ENCODE measurements around the gene MLLT3.

GRCh38 chr9:20436476-20437195 lies 185.7 kb downstream of the MLLT3 start:
- TF ChIP-seq JUN (IDR thresholded peaks at IDR 0.05; ENCODE audit: borderline replicate concordance, insufficient read depth, insufficient read length, low read depth) = no peak
- no peak for TF ChIP-seq FOS (IDR thresholded peaks at IDR 0.05; ENCODE audit: borderline replicate concordance, insufficient read depth, low read length)
- no peak for TF ChIP-seq CTCF (IDR thresholded peaks at IDR 0.05; ENCODE audit: extremely low read depth in 1 of 2, insufficient read depth in 1 of 2, low read depth in 1 of 2, low read length in 2 of 2)
- no peak for TF ChIP-seq MAX (IDR thresholded peaks at IDR 0.05; ENCODE audit: insufficient read depth, insufficient read length)
- TF ChIP-seq EZH2 (IDR thresholded peaks at IDR 0.05; ENCODE audit: borderline replicate concordance, low read depth, low read length, severe bottlenecking) = no peak
- TF ChIP-seq POLR2AphosphoS5 (IDR thresholded peaks at IDR 0.05; ENCODE audit: insufficient read depth, low read depth, low read length) = no peak
- no peak for TF ChIP-seq POLR2A (IDR thresholded peaks at IDR 0.05; ENCODE audit: low read depth, low read length)
- TF ChIP-seq MYC (IDR thresholded peaks at IDR 0.05; ENCODE audit: low read depth, low read length) = no peak
- TF ChIP-seq GATA2 (IDR thresholded peaks at IDR 0.05; ENCODE audit: insufficient read depth, insufficient read length, low read depth, low read length) = no peak

Data from endothelial cell of umbilical vein (primary cell).